Fibroblast of skin of scalp (primary cell): Measurements from ENCODE around the gene MYL5.

Experiments
- DNase-seq: peaks from one replicate; pipeline ENCODE4 v3.0.0-alpha.2; 2013

MYL5 gene

GRCh38 chr4:673349-674091, 822 bp upstream of the MYL5 start:
- DNase-seq = no peak

- no peak for DNase-seq
Observed at GRCh38 chr4:675036-675882, 917 bp downstream of the MYL5 start.

GRCh38 chr4:675980-676870, 1.9 kb downstream of the MYL5 start:
- DNase-seq = no peak

- no peak for DNase-seq
Observed at GRCh38 chr4:676871-677235, 2.5 kb downstream of the MYL5 start.

- no peak for DNase-seq
Observed at GRCh38 chr4:677431-678293, 3.3 kb downstream of the MYL5 start.

- DNase-seq = no peak
Observed at GRCh38 chr4:678331-679103, 4.2 kb downstream of the MYL5 start.

GRCh38 chr4:679104-679481, 4.8 kb downstream of the MYL5 start:
- no peak for DNase-seq

GRCh38 chr4:679629-680028, 5.3 kb downstream of the MYL5 start:
- DNase-seq = no peak

- no peak for DNase-seq
Observed at GRCh38 chr4:680091-680490, 5.7 kb downstream of the MYL5 start.

- DNase-seq = no peak
Observed at GRCh38 chr4:680551-680927, 6.2 kb downstream of the MYL5 start.

GRCh38 chr4:680928-681645, 6.7 kb downstream of the MYL5 start:
- DNase-seq = peak; percentile 42

GRCh38 chr4:681736-682451, 7.6 kb downstream of the MYL5 start:
- DNase-seq = no peak

- DNase-seq = no peak
Observed at GRCh38 chr4:682490-683172, 8.3 kb downstream of the MYL5 start.

GRCh38 chr4:683247-683897, 9.0 kb downstream of the MYL5 start:
- no peak for DNase-seq

GRCh38 chr4:683982-684622, 9.8 kb downstream of the MYL5 start:
- peak; percentile 57 for DNase-seq

- no peak for DNase-seq
Observed at GRCh38 chr4:684623-685327, 10.4 kb downstream of the MYL5 start.

- no peak for DNase-seq
Observed at GRCh38 chr4:685679-686412, 11.5 kb downstream of the MYL5 start.
